HG03469 (cell line): ENCODE data around the gene MACROH2A2.
"Not testable (repeated sequence)": the region's sequence is repeated elsewhere in the genome, so short reads cannot be mapped to it uniquely, and the experiment has no call there.

ENCODE experiments used
- ATAC-seq: cut with Tn5 transposase; IDR thresholded peaks from one replicate; pipeline ENCODE4 v1.9.1; 2021; ENCODE audit warnings: mild to moderate bottlenecking, moderate library complexity, moderate number of reproducible peaks; ENCODE audit not compliant: unreplicated experiment

The MACROH2A2 gene

DNA sequence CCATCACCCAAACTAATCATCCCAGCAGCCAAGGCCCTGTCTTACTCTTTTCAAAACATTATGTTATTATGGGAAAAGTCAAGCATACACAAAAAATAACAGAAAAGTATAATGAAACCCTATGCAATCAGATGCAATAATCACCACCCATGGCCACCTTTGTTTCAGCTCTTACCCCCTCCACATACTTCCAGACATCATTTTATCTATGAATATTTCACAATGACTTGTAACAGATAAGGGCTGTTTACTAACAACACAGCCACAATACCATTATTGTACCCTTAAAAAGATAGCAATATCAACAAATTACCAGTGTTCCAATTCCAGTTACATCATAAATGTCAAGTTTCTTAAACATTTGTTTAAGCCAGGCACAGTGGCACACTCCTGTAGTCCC, 44.8 kb downstream of the MACROH2A2 start:
- ATAC-seq, result no peak

DNA sequence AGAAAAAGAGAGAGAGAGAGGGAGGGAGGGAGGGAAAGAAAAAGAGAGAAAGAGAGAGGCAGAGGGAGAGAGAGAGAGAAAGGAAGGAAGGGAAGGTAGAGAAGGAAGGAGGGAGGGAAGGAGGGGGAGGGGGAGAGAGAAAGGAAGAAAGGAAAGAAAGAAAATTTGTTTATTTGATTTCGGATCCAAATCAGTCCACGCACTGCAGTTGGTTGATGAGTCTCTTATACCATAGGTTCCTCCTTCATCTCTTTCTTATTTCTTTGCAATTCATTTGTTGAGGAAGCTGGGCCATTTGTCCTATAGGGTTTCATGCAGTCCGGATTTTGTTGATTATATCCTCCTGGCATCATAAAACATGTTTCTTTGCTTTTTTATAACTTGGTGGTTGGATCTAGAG, 45.6 kb downstream of the MACROH2A2 start:
- no peak for ATAC-seq

DNA sequence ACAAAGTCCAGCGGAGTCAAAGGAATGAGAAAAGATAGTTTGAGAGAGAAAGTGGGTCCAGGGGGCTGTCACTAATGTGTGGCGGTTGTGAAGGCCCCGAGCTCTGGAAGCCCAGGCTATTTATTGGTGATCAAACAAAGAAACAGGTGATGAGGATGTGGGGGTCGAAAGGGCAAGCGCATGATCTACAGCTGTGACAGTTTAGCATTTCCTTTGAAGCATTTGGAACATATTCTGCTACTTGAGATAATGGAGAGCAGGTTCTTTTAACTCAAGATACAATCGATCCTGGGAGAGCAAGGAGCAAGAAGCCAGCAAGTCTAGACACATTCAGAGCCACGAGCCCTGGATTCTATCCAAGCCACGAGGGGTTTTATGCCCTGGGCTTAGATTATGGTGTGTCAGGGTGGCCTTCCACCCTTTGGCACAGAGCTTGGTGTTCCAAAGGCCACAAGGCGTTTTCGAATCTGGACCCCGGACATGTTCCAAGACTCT, 48.5 kb downstream of the MACROH2A2 start:
- not testable (repeated sequence) for ATAC-seq

DNA sequence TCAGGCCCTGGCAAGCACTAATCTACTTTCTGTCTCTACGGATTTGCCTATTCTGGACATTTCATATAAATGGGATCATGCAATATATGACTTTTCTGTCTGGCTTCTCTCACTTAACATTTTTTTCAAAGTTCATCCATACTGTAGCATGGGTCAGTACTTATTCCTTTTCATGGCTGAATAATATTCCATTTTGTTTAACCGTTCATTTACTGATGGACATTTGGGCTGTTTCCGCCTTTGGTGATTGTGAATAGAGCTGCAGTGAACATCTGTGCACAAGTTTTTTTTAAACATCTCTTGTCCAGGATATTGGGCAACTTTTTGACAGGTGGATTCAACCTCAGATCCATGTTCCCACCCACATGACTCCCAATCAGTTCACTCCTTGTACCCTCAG, 49.0 kb downstream of the MACROH2A2 start:
- no peak for ATAC-seq

DNA sequence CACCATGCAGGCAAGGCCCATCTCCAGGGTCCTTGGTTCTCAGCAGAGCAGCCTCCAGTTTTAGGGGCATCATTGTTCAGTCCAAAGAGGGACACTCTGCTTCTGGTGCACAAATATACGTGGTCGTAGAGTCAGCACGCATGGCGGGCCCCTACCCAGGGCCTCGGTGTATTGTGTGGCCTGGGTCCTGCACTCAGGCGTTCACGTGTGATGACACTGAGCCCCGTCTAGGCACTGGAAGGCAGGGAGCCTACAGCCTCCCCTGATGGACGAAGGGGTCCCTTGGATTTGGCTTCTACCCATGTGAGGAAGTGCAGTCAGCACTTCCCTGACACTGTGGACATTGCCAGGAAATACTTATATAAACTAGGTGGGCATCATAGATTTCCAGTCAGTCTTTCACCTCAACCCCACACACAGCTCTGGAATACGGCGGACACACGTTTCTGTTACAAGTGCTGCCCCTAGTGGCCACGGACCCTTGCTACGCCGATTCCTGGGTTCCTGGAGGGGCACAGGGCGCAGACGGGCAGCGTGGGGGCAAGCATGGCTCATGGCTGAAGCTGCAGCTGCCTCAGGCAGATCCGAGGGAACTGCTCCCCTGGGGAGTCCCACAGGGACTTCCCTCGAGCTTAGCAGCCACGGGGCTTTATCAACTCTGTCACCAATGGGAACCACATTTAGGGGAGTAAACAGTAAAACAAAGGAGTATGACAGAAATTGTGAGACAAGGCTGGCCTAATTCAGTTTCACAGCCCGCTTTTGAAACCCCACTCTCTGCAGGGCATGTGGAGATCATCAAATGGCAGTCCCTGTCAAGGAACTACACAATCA, 54.5 kb downstream of the MACROH2A2 start:
- ATAC-seq, result no peak

DNA sequence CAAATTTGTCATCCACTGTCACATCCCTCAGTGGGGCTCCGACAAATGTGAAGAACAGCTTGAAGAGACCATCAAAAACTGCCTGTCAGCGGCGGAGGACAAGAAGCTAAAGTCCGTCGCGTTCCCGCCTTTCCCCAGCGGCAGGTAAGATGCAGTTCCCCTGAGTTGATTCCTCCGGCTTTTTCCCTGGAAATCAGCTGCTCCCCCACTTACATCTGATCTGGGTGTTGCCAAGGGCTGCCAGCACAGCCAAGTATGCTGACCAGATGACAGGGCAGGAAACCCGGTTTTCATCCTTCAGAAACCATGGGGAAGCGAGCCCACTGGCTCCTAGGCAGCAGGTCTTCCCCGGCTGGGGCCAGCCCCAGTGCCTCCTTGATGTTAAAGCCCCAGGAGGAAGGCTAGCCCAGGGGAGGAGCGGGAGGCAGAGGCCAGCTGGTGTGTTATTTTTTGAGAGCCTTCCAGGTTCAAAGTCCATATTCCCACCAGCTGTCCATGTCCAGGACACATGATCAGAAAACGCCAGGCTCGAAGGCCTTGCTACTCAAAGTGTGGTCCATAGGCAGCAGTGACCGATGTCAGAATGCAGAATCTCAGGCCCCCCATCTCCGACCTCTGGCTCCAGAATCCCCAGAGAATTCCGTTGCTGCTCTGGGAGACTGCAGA, 56.6 kb downstream of the MACROH2A2 start:
- ATAC-seq, result no peak

DNA sequence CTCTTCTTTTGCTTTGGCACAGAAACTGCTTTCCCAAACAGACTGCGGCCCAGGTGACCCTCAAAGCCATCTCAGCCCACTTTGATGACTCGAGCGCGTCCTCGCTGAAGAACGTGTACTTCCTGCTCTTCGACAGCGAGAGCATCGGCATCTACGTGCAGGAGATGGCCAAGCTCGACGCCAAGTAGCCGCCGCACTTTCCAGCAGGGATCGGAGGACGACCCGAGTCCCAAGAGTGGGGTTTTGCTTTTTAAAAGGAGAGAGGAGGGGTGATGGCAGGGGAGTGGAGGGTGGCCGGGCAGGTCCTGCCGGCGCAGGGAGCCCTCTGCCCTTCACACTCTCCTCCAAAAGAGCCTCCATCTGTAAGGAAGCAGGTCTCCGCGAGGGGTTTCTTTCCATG, 58.9 kb downstream of the MACROH2A2 start:
- ATAC-seq, result no peak

DNA sequence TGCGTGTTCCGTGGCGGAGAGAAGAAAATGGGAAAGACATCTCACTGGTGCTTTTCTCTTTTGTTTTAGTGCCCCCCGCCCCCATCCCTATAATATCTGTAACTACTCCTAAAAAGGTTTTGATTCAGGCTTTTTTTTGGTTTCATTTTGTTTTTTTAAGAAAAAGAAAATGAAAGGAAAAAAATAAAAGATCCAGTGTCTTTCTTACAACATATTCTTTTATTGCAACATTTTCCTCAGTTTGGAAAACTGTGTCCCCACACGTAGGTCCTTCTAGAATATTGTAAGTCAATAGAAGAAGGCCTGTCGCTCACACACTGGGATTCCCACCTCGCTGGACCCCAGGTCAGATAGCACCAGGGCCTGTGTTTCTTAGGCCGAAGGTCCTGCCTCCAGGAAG, 59.4 kb downstream of the MACROH2A2 start:
- ATAC-seq, result no peak

DNA sequence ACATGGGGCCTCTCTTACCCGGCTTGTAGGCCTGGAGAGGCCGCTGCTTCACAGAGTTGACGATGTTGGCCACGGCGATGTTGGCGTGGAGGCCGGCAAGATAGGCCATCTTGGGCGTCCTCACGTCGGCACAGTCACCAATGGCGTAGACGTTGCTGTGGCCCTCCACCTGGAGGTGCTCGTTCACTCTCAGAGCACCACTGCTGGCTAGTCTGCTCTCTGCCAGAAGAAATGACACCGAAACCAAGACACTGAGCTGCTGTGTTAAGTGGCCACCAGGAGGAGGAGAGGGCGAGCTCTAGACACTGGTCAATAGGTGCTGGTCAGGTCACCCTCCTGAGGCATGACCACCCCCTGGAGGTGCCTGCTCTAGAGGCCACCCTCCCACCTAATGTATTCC, 62.3 kb downstream of the MACROH2A2 start:
- no peak for ATAC-seq

DNA sequence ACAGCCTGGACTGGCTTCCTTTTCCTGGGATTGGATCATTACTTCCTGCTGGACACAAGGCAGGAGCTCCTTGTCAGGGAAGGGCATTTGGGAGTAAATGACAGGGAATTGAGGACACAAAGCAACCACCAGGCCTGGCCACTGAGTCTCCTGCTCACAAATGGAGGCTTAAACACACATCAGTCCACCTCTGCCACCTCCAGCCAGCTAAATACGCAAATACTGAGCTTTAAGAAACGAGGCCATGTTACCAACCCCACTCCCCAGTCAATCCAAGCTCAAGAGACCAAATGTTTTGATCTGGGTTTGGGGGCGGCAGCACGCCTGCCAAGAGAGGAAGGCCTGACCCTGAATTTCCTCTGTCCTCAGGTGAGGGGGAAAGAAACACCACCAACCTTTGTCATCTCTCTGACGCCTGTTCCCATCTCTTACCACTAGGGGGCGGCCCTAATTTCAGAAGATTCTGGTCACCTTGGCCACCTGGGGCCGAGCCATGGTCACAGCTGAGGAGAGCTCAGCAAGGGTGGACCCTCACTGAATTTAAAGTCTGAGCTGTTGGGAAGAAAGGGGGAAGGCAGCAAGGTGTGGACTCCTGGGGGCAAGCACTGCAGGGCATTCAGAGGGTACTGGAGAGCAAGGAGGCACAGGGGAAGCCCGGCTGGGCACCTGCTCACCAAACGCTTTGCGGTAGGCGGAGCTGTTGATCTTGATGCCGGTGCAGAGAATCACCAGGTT, 63.5 kb downstream of the MACROH2A2 start:
- ATAC-seq, result no peak

DNA sequence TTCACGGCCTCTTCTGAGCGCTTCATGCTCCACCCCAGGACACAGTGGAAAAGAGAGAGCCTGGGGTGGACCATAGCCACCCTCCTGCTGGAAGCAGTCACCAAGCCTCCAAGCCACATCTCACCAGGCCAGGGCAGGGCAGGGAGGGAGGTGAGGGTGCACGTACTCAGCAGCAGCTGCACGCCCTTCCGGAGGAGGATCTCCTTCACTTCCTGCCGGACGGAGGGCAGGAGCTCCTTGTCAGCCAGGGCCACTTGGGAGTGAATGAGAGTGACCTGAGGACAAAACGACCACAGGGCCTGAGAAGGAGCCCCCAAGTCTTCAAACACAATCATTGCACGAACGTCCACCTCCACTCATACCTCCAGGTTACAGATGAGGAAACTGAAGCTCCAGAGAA, 65.0 kb downstream of the MACROH2A2 start:
- no peak for ATAC-seq

DNA sequence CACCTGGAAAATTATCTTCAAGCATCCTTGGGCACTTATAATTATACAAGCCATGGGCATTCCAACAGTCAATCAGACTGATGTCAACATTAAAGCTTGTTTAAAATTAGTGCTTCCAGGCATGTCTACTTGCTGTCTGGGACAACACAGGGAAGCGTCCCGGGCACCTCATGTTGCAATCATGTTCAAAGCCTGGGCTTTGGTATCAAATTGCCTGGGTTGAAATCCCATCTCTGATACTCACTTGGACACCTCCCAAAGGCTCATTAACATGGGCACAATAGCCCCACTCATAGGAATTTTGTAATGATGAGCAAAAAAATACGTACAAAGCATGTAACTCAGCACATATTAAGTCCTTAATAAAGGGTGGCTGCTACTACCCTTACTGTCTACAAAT, 65.5 kb downstream of the MACROH2A2 start:
- ATAC-seq, result no peak

DNA sequence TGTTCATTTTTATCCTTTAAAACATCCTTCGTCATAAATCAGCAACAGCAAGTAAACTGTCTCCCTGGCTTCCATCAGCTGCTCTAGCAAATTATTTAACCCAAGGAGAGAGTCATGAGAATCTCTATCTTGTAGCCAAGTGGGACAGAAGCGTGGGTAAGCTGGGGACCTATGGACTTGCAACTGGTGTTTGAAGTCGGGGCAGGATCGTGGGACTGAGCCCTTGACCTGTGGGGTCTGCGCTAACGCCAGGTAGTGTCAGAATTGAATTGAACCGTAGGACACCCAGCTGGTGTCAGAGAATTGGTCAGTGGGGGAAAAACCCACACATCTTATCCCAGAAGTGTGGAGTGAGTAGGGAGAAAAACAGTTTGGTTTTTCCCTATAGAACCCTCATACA, 66.6 kb downstream of the MACROH2A2 start:
- no peak for ATAC-seq

DNA sequence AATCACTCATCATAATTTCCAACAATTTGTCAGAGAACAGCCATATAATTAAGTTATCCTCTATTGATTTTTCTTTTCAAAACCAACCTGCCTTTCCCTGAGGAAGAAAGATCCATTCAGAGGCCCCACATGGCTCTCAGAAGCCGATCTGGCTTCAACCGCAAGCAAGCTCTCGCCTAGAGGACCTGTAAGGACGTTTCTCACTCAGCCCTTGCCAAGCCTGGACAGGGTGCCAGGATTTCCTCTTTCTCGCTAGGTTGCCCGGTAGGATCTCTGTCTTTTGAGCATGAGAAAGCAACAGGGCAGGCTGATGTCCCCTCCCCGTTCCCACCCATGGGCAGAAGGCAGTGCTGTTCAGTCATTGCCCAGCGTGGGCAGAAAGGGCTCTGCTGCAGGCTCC, 67.0 kb downstream of the MACROH2A2 start:
- no peak for ATAC-seq

DNA sequence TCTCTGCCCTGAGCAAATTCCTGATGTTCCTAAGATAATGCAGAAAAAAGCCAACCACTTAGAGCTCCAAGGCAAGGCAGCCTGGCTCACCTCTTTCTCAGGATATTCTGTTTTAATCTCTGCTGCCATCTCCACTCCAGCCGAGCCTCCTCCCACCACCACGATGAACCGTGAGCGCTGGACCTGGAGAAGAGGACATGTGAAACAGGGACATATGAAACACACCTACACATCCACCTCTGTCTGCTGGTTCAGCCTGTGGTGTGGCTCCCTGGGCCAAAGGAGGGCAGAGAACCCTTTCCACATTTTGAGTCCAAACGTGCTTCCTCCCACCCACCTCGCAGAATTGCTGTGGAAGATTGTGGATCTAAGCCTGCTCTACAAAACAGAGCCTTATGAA, 67.8 kb downstream of the MACROH2A2 start:
- ATAC-seq, result no peak

DNA sequence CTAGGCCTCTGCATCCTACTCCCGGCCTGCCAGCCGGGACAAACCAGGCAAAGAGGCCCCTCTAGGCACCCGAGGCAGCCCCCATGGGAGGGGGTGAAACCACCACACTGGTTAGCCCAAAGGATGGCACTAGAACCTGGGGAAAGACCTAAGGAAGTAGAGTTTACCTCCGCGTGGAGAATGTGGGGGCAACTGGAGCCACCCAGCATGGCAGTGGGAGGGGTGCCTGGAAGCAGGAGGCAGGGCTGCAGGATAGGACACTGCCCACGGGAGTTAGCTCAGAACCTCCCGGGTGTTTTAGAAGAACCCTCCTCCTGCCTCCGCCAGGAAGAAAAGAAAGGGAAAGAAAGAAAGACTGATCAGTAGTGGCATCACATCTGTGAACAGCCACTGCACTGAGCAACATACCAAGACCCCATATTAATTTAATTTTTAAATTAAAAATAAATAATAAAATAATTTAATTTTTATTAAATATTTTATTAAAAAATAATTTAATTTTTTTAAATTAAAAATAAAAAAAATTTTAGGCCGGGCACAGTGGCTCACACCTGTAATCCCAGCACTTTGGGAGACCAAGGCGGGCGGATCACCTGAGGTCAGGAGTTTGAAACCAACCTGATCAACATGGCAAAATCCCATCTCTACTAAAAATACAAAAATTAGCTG, 68.8 kb downstream of the MACROH2A2 start:
- ATAC-seq, result no peak

DNA sequence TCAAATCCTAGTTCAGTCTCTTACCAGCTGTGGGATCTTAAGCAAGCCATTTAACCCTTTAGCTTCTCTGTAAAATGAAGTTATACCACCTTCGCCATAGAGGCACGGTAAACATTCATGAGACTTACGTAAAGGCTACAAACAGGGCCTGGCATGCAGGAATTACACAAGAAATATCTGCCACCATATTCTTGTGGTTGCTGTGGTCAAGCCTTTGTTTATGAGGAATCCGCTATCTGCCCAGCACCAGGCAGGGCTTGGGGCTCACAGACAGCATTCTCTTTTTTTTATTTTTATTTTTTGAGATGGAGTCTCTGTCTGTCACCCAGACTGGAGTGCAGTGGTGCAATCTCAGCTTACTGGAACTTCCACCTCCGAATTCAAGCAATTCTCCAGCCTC, 70.1 kb downstream of the MACROH2A2 start:
- no peak for ATAC-seq

DNA sequence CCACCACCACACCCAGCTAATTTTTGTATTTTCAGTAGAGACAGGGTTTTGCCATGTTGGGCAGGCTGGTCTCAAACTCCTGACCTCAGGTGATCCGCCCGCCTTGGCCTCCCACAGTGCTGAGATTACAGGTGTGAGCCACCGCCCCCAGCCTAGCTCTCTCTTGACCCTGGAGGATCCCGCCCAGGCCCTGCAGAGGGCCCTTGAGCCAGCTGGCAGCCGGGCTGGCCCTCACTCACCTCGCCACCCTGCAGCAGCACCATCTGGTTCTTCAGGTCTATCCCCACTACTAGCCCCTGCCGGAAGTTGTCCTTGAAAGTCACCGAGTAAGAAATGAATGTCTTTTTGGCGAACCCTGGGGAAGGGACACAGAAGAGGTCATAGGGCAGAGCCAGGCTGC, 70.5 kb downstream of the MACROH2A2 start:
- ATAC-seq, result not testable (repeated sequence)

DNA sequence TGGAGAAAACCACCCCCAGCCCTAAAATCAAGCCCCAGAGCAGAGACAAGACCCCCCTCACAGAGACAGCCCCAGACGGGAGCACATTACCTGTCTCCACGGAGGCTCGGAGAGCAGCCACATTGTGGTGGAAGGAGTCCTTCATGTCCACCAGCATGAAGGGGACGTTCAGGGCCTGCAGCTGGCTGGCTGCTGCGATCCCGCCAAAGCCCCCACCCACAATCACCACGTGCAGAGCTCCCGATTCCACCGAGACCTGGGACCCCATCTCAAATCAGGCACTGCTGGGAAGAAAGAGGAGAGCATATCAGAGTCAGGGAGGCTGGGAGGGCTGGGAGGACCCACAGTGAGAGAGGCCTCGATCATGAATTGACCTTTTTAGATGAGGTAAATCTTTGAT, 71.2 kb downstream of the MACROH2A2 start:
- no peak for ATAC-seq

DNA sequence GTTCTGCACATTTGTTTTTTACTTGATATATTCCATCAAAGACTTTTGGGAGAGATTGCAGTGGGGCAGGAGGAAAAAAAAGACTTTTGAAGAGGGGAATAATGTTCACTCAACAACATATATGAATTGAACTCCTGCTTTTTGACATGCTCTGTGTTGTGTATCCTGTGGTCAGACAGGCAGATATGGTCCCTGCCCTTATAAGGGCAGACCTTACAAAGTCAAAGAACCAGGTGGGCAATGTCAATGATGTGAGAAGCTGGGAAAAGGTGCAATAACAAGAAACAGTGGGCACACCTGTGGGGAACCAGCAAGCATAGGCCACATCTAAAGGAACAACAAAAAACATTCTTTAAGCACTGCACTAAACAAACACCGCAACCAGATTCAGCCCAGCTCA, 71.8 kb downstream of the MACROH2A2 start:
- no peak for ATAC-seq

DNA sequence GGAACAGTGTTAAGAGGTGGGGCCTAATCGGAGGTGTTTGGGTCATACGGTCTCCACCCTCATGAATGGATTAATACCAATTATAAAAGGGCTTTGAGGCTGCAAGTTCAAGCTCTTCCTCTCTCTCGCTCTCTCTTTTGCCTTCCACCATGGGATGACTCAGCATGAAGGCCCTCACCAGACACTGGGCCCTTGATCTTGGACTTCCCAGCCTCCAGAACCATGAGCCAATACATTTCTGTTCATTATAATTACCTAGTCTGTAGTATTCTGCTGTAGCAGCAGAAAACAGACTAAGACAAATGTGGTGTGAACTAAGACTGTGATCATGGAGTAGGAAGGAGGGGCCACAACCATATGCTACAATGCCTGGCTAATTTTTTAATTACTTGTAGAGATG, 72.3 kb downstream of the MACROH2A2 start:
- ATAC-seq, result no peak
